HEK293 (cell line): ENCODE results near the gene TEX52.

Source experiments
- CTCF ChIA-PET: fragments of 350-600 bp; formaldehyde crosslinking; extraction: SDS; loops from one replicate; lab custom pipeline; 2021; ENCODE audit warnings: antibody characterized with exemption; lab: Yijun Ruan, JAX
- POLR2A ChIA-PET: fragments of 300-600 bp; formaldehyde crosslinking; extraction: SDS; loops from one replicate; lab custom pipeline; 2020; ENCODE audit warnings: antibody characterized with exemption, inconsistent platforms; lab: Yijun Ruan, JAX
- H3K27ac ChIP-seq: fragments of 200-500 bp; sonication (Bioruptor generic); 2 replicates; pipeline ENCODE4 v1.5.1; 2014; ENCODE audit warnings: low read depth, low read length, control low read depth, inconsistent platforms; ENCODE audit errors: extremely low read depth
- H3K36me3 ChIP-seq, 2 experiments: fragments of 200-500 bp in 1 of 2; sonication (Bioruptor generic) in 1 of 2; 1 replicate in 1 of 2; 2 replicates in 1 of 2; pipeline ENCODE4 v1.5.1; 2014 to 2017; ENCODE audit warnings: inconsistent platforms in 2 of 2, low read length in 2 of 2; ENCODE audit not compliant: control insufficient read depth in 2 of 2, insufficient read depth in 1 of 2
- H3K4me1 ChIP-seq: fragments of 200-500 bp; sonication (Bioruptor generic); 2 replicates; pipeline ENCODE4 v1.5.1; 2014; ENCODE audit warnings: mild to moderate bottlenecking, low read length, inconsistent platforms; ENCODE audit not compliant: control insufficient read depth, insufficient read depth
- H3K4me3 ChIP-seq: 2 replicates; pipeline ENCODE4 v1.5.1; 2011; ENCODE audit warnings: low read depth, mild to moderate bottlenecking, control low read depth, low read length, moderate library complexity
- H3K9me3 ChIP-seq: fragments of 200-500 bp; sonication (Bioruptor generic); 2 replicates; pipeline ENCODE4 v1.5.1; 2014; ENCODE audit warnings: low read depth, low read length, inconsistent platforms; ENCODE audit not compliant: control insufficient read depth, insufficient read depth
- BCL11B ChIP-seq: fragments of 450-650 bp; formaldehyde crosslinking; IDR thresholded peaks from 2 replicates; pipeline ENCODE4 v1.5.1; 2016; ENCODE audit warnings: low read depth, missing biosample characterization, missing genetic modification characterization
- FEZF1 ChIP-seq: fragments of 450-650 bp; formaldehyde crosslinking; IDR thresholded peaks from 2 replicates; pipeline ENCODE4 v1.5.1; 2016; ENCODE audit warnings: missing biosample characterization, missing genetic modification characterization
- ZBTB11 ChIP-seq: fragments of 450-650 bp; formaldehyde crosslinking; conservative IDR thresholded peaks from 2 replicates; pipeline ENCODE4 v1.5.1; 2016; ENCODE audit warnings: low read depth, missing biosample characterization, missing genetic modification characterization
- ZBTB21 ChIP-seq: fragments of 450-650 bp; formaldehyde crosslinking; IDR thresholded peaks from 2 replicates; pipeline ENCODE4 v1.5.1; 2017; ENCODE audit warnings: missing biosample characterization, missing genetic modification characterization
- ZBTB6 ChIP-seq: fragments of 450-650 bp; formaldehyde crosslinking; IDR thresholded peaks from 2 replicates; pipeline ENCODE4 v1.5.1; 2017; ENCODE audit warnings: missing biosample characterization, missing genetic modification characterization
- ZBTB8A ChIP-seq: fragments of 450-650 bp; formaldehyde crosslinking; IDR thresholded peaks from 2 replicates; pipeline ENCODE4 v1.5.1; 2016; ENCODE audit warnings: missing biosample characterization, missing genetic modification characterization
- ZNF121 ChIP-seq: fragments of 450-650 bp; formaldehyde crosslinking; IDR thresholded peaks from 2 replicates; pipeline ENCODE4 v1.5.1; 2016; ENCODE audit warnings: missing biosample characterization, missing genetic modification characterization
- ZNF174 ChIP-seq: fragments of 450-650 bp; formaldehyde crosslinking; IDR thresholded peaks from 2 replicates; pipeline ENCODE4 v1.5.0; 2017; ENCODE audit warnings: missing biosample characterization, mild to moderate bottlenecking, missing genetic modification characterization
- ZNF24 ChIP-seq: fragments of 450-650 bp; formaldehyde crosslinking; IDR thresholded peaks from 2 replicates; pipeline ENCODE4 v1.5.1; 2016; ENCODE audit warnings: missing biosample characterization, missing genetic modification characterization
- ZNF335 ChIP-seq: fragments of 450-650 bp; formaldehyde crosslinking; conservative IDR thresholded peaks from 2 replicates; pipeline ENCODE4 v1.5.1; 2016; ENCODE audit warnings: missing biosample characterization, missing genetic modification characterization
- ZNF555 ChIP-seq: fragments of 450-650 bp; formaldehyde crosslinking; conservative IDR thresholded peaks from 2 replicates; pipeline ENCODE4 v1.5.1; 2017; ENCODE audit warnings: missing biosample characterization, mild to moderate bottlenecking, missing genetic modification characterization, inconsistent platforms
- ZNF600 ChIP-seq: fragments of 450-650 bp; formaldehyde crosslinking; IDR thresholded peaks from 2 replicates; pipeline ENCODE4 v1.5.1; 2016; ENCODE audit warnings: missing biosample characterization, missing genetic modification characterization
- ZNF645 ChIP-seq: fragments of 450-650 bp; formaldehyde crosslinking; IDR thresholded peaks from 2 replicates; pipeline ENCODE4; 2016; ENCODE audit warnings: missing biosample characterization, missing genetic modification characterization
- ZNF692 ChIP-seq: fragments of 450-650 bp; formaldehyde crosslinking; IDR thresholded peaks from 2 replicates; pipeline ENCODE4 v1.5.1; 2016; ENCODE audit warnings: missing biosample characterization, missing genetic modification characterization
- ZSCAN30 ChIP-seq: fragments of 450-650 bp; IDR thresholded peaks from 2 replicates; pipeline ENCODE4 v1.5.1; 2018; ENCODE audit warnings: missing biosample characterization, mild to moderate bottlenecking, missing genetic modification characterization, moderate library complexity
- TF ChIP-seq, protein P1 (sequence below): fragments of 450-650 bp; formaldehyde crosslinking; IDR thresholded peaks from 2 replicates; pipeline ENCODE4 v1.5.1; 2016; ENCODE audit warnings: missing biosample characterization, missing genetic modification characterization, low read depth
- TF ChIP-seq, protein P2 (sequence below): fragments of 450-650 bp; formaldehyde crosslinking; IDR thresholded peaks from 2 replicates; pipeline ENCODE4 v1.5.1; 2016; ENCODE audit warnings: missing biosample characterization, missing genetic modification characterization
- TF ChIP-seq, protein P3 (sequence below): fragments of 450-650 bp; formaldehyde crosslinking; IDR thresholded peaks from 2 replicates; pipeline ENCODE4 v1.5.1; 2016; ENCODE audit warnings: missing biosample characterization, missing genetic modification characterization

TEX52 gene

DNA sequence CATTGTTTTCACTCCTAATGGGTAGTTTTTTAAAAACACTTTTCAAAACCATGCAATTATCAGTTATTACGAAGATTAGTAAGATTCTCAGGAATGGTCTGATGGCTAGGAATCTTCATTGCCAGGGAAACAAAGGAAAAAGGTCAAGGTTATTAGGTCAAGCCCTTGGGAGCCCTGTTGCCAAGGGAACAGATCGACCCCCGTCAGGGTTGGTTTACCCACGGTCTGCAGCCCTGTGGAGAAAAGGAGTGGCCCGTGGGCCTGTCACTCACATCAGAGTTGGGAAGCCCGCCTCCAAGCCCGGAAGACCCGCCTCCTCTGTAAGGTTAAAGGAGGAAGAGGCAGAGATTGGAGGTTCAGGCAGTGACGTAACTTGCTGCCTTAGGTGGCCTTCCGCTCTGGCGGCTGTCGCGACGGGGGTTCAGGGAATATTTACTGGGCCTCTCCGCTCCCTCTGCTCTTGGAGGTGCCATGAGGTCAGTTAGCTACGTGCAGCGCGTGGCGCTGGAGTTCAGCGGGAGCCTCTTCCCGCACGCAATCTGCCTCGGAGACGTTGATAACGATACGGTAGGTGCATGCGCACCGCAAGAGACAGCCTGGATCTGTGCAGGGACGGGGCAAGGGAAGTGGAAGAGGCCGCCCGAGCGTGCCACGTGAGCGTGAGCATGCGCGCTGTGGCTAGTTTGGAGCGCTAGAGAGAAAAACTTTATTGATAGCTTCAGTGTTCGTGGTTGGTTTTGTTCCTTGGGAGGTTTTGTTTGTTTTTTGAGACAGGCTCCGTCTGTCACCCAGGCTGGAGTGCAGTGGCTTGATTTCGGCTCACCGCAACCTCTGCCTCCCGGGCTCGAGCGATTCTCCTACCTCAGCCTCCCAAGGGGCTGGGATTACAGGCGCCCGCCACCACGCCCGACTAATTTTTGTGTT is 44.3 kb downstream of the TEX52 start, which contains the start of gene ITFG2:
TSS of gene ITFG2 (plus strand) at position 379 of the 924 bp plus-strand sequence. CDS start at position 472, 93 bp downstream.
- ChIA-PET POLR2A (interaction anchor here (0.7 to 2.8 kb wide), 4 partner anchors 8 to 44 kb away, joined by 4 to 11 read pairs (median 6); partner anchors contain the start of genes FKBP4 and TEX52), CTCF (interaction anchor here (0.6 to 1.5 kb wide), 8 partner anchors 8 to 73 kb away, joined by 3 to 6 read pairs (median 4); no protein-coding TSS in a partner anchor)
- Histone ChIP-seq H3K36me3 (peaks cover 7 to 19% of the 10 kb centered on the region in 2 experiments; a peak in 2 of 3 replicates), H3K4me3 (peak within 1 kb of the TSS; percentile 91), H3K27ac (peak within 1 kb of the TSS; percentile 85), H3K4me1 (peaks cover 5% of the 10 kb centered on the region; the same call in 1 of the 2 replicates), H3K9me3 (no peaks in the 10 kb centered on the region)
- TF ChIP-seq, protein P1, sequence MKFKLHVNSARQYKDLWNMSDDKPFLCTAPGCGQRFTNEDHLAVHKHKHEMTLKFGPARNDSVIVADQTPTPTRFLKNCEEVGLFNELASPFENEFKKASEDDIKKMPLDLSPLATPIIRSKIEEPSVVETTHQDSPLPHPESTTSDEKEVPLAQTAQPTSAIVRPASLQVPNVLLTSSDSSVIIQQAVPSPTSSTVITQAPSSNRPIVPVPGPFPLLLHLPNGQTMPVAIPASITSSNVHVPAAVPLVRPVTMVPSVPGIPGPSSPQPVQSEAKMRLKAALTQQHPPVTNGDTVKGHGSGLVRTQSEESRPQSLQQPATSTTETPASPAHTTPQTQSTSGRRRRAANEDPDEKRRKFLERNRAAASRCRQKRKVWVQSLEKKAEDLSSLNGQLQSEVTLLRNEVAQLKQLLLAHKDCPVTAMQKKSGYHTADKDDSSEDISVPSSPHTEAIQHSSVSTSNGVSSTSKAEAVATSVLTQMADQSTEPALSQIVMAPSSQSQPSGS (tag by site-specific recombination), result peak; percentile 98
- peak; percentile 99 for TF ChIP-seq ZNF24 (tag by site-specific recombination)
- peak; percentile 76 for TF ChIP-seq ZBTB11 (tag by site-specific recombination)
- TF ChIP-seq, protein P2, sequence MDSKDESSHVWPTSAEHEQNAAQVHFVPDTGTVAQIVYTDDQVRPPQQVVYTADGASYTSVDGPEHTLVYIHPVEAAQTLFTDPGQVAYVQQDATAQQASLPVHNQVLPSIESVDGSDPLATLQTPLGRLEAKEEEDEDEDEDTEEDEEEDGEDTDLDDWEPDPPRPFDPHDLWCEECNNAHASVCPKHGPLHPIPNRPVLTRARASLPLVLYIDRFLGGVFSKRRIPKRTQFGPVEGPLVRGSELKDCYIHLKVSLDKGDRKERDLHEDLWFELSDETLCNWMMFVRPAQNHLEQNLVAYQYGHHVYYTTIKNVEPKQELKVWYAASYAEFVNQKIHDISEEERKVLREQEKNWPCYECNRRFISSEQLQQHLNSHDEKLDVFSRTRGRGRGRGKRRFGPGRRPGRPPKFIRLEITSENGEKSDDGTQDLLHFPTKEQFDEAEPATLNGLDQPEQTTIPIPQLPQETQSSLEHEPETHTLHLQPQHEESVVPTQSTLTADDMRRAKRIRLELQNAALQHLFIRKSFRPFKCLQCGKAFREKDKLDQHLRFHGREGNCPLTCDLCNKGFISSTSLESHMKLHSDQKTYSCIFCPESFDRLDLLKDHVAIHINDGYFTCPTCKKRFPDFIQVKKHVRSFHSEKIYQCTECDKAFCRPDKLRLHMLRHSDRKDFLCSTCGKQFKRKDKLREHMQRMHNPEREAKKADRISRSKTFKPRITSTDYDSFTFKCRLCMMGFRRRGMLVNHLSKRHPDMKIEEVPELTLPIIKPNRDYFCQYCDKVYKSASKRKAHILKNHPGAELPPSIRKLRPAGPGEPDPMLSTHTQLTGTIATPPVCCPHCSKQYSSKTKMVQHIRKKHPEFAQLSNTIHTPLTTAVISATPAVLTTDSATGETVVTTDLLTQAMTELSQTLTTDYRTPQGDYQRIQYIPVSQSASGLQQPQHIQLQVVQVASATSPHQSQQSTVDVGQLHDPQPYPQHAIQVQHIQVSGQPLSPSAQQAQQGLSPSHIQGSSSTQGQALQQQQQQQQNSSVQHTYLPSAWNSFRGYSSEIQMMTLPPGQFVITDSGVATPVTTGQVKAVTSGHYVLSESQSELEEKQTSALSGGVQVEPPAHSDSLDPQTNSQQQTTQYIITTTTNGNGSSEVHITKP (tag by site-specific recombination), result peak; percentile 95
- no peak for TF ChIP-seq ZNF174 (tag by site-specific recombination)
- TF ChIP-seq FEZF1, result peak; percentile 57
- TF ChIP-seq ZSCAN30 (tag by site-specific recombination), result peak; percentile 96
- TF ChIP-seq ZBTB21 (tag by site-specific recombination), result peak; percentile 99
- TF ChIP-seq ZNF335, result peak; percentile 92
- TF ChIP-seq, protein P3, sequence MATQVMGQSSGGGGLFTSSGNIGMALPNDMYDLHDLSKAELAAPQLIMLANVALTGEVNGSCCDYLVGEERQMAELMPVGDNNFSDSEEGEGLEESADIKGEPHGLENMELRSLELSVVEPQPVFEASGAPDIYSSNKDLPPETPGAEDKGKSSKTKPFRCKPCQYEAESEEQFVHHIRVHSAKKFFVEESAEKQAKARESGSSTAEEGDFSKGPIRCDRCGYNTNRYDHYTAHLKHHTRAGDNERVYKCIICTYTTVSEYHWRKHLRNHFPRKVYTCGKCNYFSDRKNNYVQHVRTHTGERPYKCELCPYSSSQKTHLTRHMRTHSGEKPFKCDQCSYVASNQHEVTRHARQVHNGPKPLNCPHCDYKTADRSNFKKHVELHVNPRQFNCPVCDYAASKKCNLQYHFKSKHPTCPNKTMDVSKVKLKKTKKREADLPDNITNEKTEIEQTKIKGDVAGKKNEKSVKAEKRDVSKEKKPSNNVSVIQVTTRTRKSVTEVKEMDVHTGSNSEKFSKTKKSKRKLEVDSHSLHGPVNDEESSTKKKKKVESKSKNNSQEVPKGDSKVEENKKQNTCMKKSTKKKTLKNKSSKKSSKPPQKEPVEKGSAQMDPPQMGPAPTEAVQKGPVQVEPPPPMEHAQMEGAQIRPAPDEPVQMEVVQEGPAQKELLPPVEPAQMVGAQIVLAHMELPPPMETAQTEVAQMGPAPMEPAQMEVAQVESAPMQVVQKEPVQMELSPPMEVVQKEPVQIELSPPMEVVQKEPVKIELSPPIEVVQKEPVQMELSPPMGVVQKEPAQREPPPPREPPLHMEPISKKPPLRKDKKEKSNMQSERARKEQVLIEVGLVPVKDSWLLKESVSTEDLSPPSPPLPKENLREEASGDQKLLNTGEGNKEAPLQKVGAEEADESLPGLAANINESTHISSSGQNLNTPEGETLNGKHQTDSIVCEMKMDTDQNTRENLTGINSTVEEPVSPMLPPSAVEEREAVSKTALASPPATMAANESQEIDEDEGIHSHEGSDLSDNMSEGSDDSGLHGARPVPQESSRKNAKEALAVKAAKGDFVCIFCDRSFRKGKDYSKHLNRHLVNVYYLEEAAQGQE (tag by site-specific recombination), result 0 out of 2 replicates have a peak, but pooled peaks have one; percentile 18
- TF ChIP-seq BCL11B (tag by site-specific recombination), result peak; percentile 88
- no peak for TF ChIP-seq ZNF555 (tag by site-specific recombination)
- TF ChIP-seq ZNF121 (tag by site-specific recombination), result peak; percentile 90
- TF ChIP-seq ZNF645, result peak; percentile 70; the same call in 1 of the 2 replicates
- peak; percentile 98 for TF ChIP-seq ZNF600 (tag by site-specific recombination)
- peak; percentile 81 for TF ChIP-seq ZBTB8A (tag by site-specific recombination)
- peak; percentile 88 for TF ChIP-seq ZNF692 (tag by site-specific recombination)
- peak; percentile 90 for TF ChIP-seq ZBTB6 (tag by site-specific recombination)
